ENCODE results near the gene NUDT4.

DNA sequence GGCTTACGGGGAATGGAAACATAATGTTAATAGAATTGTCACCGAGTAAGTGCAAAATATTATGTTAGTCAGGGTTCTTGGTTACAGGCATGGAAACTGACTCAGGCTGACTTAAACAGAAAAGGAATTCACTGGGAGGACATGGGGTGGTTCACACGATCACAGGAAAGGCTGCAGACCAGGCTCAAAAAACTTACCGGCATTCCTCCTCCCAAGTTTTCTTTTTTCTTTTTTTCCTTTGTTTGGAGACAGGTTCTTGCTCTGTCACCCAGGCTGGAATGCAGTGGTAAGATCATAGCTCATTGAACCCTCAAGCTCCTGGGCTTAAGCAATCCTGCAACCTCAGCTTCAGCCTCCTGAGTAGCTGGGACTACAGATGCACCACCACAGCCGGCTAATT, 75.9 kb downstream of the NUDT4 start:
- TF ChIP-seq CTCF (IDR thresholded peaks at IDR 0.05) (no peak), EP300 (IDR thresholded peaks at IDR 0.05) (no peak), POLR2AphosphoS5 (IDR thresholded peaks at IDR 0.05) (no peak), POLR2A (IDR thresholded peaks at IDR 0.05) (no peak)

Data from upper lobe of left lung (tissue), 4 donors.